KG1 (cell line): Measurements from ENCODE around the gene DNAJC2.
A peak's percentile ranks its signal among the peaks of the same experiment; 100 is the strongest.
"Not testable (repeated sequence)": the region's sequence is repeated elsewhere in the genome, so short reads cannot be mapped to it uniquely, and the experiment has no call there.

Experiments used
- DNase-seq: peaks from one replicate; lab custom pipeline; 2025; lab: John Stamatoyannopoulos, UW

The DNAJC2 gene

DNA sequence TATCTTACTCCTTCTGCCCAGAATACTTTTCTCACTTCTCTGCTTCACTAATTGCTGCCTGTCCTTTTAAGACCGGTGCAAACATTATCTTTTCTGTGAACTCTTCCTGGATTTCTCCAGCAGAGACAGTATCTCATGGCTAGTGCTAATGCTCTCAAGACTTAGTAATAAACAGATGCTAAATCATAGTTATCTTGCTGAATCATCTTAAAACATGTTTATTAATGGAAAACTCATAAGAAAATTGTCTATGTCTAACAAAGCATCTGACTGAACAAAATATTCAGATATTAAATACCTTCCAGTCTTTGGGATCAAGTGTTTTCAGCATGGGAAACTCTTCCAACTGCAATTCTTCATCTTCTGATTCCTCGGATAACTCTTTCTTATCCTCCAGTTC lies 3.1 kb downstream of the DNAJC2 start:
- no peak for DNase-seq

DNA sequence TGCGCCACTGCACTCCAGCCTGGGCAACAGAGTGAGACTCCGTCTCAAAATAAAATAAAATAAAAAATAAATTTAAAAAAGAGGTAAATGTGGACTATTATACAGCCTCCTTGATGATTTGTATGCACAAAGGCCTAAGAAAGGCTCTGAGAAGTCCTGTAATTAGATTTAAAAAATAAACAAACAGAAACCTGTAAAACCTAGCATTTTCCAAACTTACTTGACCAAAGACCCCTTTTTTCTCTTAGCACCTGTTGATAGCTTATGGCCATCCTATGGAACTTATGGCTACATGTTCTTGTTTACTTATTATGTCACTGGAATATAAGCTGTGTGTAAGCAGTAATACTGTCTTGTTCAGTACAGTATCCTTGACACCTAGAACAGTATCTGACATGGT lies 5.7 kb downstream of the DNAJC2 start:
- no peak for DNase-seq

GRCh38 chr7:103336761-103337160 lies 7.8 kb downstream of the DNAJC2 start:
- DNase-seq = no peak

DNA sequence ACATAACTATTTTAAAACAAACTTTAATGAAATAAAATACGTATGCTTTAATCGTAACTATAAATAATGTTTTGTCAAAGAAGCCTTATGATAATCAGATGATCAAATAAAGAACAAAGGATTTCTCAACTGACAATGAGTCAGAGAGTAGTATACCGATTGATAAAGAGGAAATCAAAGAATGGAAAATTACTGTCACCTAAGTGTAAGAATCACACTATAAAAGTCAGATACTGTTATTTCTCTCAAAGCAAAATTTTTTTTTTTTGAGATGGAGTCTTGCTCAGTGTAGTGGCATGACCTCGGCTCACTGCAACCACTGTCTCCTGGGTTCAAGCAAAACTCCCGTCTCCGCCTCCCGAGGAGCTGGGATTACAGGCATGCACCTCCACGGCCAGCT lies 18.8 kb downstream of the DNAJC2 start:
- DNase-seq = no peak

DNA sequence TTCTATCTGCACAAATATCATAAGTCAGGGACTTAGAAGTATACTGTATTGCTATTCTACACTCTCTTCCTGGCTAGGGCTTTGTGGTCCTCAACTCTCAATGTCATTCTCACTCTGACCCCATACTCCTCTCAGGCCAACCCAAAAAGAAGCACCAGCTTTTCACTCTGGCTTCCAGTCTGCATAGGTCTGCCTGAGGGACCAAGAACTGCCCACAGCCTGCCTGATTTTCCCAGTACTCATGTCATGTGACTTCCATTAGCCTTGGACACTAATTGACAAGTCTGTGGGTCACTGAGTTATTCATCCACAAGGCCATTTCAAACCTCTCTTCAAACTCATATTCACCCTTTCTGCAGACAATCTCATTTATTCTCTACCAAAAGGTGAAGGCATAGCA lies 27.6 kb downstream of the DNAJC2 start:
- no peak for DNase-seq

- DNase-seq = no peak
Measured at GRCh38 chr7:103316380-103316941, 28.1 kb downstream of the DNAJC2 start.

GRCh38 chr7:103314852-103315251 lies 29.7 kb downstream of the DNAJC2 start:
- no peak for DNase-seq

DNA sequence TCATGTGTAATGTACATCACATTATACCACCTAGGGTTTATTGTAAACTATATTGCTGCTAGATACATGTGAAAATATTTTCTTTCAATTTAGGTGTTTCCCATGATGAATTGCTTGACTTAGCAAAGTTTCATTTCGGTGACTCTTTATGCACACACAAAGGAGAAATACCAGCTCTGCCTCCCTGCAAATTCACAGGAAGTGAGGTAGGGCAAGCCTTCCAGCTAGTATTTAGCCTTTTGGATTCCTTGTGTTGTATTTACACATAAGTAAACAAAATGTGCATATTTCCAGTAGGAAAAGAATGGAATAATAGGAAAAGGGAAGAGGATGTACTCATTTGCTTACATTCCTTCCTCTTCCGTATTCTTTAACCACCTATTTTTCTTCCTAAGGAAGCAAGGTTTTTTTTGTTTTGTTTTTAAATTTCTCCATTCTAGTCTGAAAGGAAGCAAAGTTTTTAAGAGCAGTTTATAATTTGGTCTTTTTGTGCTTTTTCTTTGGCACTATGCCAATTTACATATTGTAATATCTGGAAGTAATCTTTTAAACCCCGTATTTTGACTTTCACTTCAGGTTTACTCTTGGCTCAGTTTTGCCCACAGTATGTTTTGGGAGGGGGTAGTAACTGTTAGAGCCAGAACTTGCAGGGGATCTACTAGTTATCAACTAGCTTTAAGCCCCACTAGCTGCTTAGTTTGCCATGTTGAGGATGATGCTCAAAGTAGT lies 36.9 kb downstream of the DNAJC2 start:
- no peak for DNase-seq

DNA sequence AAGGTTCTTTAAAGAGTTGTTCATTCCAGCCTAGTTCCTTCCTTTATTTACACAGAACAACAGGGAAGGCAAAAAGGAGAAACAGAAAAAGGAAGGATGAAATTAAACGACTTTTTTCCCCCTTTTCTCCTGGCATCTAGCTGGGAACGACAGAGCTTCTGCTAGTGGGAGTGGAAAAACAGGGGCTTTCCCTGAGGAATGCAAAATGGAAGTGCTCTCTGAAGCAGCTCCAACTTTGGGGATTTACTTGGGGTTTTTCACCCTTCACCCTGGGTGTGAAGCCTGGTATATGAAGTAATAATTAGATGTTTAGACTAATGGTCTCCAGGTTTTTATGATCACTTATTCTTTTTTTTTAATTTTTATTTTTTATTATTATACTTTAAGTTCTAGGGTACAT lies 43.1 kb downstream of the DNAJC2 start:
- no peak for DNase-seq

GRCh38 chr7:103299660-103300059 lies 44.9 kb downstream of the DNAJC2 start:
- DNase-seq = no peak

- DNase-seq = no peak
Measured at GRCh38 chr7:103297837-103298179, 46.8 kb downstream of the DNAJC2 start.

- peak; percentile 8 for DNase-seq
Measured at GRCh38 chr7:103296901-103297836, 47.4 kb downstream of the DNAJC2 start, which contains the start of gene PMPCB. Gene PMPCB (plus strand): TSS chr7:103297435. CDS start chr7:103297460, 25 bp downstream.

DNA sequence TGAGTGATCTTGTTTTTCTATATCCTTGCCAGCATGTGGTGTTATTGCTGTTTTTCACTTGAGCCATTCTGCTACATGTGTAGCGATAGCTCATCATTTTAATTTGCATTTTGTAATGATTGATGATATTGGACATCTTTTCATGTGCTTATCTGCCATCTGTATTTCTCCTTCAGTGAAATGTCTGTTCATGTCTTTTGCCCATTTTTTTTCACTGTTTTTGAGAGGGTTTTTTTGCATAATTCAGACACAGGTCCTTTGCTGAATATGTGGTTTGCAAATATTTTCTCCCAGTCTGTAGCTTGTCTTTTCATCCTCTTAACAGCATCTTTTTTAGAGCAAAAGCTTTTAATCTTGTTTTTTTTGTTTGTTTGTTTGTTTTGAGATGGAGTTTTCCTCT lies 51.0 kb downstream of the DNAJC2 start:
- DNase-seq = no peak

GRCh38 chr7:103292122-103292521 lies 52.4 kb downstream of the DNAJC2 start:
- DNase-seq = no peak

DNA sequence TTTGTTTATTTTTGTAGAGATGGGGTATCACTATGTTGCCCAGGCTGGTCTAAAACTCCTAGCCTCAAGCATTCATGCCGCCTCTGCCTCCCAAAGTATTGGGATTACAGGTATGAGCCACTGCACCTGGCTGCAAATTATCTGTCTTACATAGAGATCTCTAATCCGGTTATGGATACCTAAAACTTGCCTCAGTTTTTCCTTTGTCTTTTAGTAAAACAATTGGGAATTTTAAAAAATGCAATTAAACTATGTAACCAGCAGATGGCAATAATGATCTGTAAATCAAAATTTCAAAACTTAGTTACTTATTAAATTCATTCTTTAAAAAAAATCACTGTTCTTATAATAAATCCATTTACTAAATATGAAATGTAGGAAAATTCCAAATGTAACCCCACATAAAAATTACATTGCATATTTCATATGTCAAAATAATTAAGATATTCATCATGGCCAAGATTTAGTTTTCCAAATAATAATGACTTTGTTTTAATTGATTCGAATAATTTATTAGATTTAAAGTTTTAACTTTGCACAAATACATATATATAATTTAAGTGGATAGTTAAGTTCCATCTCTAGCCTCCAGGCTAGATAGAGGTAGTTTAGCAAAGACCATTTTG lies 61.7 kb downstream of the DNAJC2 start:
- DNase-seq = not testable (repeated sequence)

DNA sequence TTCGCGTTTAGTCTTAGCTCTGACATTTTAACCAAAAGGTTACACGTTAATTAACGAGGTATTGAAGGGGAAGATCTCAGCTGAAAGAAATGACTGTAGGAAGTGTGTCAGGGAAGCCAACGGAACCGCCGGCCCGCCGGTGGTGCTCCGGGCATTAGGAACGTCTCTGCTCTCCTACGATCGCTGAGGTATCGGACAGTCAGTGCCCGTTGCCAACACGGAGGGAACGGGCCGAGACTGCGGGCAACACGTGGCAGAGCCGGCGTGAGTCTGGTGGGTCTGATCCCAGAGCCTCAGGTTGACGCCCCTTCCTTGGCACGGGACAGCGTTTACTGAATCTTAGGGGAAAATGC lies 63.8 kb downstream of the DNAJC2 start:
- not testable (repeated sequence) for DNase-seq

GRCh38 chr7:103279963-103280802 lies 64.4 kb downstream of the DNAJC2 start:
- peak; percentile 6 for DNase-seq

GRCh38 chr7:103279636-103279962 lies 65.0 kb downstream of the DNAJC2 start:
- not testable (repeated sequence) for DNase-seq

- not testable (repeated sequence) for DNase-seq
Measured at GRCh38 chr7:103278195-103278594, 66.4 kb downstream of the DNAJC2 start.

GRCh38 chr7:103274867-103275266 lies 69.7 kb downstream of the DNAJC2 start:
- DNase-seq = not testable (repeated sequence)

DNA sequence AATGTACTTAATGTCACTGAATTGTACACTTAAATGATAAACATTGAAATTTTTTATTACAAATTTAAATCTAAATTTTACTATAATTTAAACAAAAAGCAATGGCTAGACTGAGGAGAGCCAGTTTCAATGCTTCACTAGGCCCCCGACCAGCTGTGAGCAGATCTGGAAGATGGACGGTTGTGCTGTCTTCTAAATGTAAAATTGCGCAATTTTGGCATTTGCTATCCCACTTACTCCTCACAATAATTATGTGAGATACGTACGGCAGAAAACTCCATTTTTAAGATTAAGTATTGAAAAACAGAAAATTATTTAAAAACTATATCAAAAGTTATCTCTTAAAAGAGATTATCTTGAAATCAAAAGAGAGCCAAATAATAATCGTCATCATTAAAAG lies 71.2 kb downstream of the DNAJC2 start:
- not testable (repeated sequence) for DNase-seq

DNA sequence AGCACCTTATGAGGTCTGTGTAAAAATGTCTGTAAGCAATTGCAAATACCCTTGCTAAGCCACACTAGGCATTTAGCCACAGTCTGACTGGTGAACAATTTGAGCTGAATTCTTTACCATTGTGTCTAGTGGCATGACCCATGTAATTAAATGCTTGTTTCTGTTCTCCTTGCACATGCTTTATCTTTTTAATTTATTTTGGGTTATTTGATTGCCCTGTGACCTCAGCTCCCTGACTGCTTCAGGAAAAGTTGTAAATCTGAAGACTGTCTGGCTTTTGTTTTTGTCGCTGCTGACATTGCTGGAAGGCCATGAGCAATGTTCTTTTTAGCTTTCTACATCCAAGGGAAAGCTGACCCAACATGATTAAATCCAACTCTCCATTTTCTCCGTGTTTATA lies 78.3 kb downstream of the DNAJC2 start:
- not testable (repeated sequence) for DNase-seq
